SH-SY5Y (cell line): Measurements from ENCODE around the gene PCDHGA1.

ENCODE experiments used
- GATA2 ChIP-seq: IDR thresholded peaks from 2 replicates; pipeline ENCODE4 v1.6.1; 2011; ENCODE audit warnings: mild to moderate bottlenecking, low read depth, low read length
- GATA3 ChIP-seq: IDR thresholded peaks from 2 replicates; pipeline ENCODE4 v1.6.1; 2011; ENCODE audit warnings: low read depth, mild to moderate bottlenecking, low read length, moderate library complexity

GRCh38 chr5:141342773-141343172 lies 12.5 kb downstream of the PCDHGA1 start:
- TF ChIP-seq GATA3 (no peak), GATA2 (no peak)
